ENCODE measurements around the gene YPEL5. TPM values are rescaled to one million over a fixed set of nuclear protein-coding genes. Genes with fewer than 3 reads are reported as not detected.
A peak's percentile ranks its signal among the peaks of the same experiment; 100 is the strongest.

The YPEL5 gene
- polyA plus RNA-seq, 3 donors: 231 to 254 (median 235) TPM

- Histone ChIP-seq H3K9me3 (replicated peaks in 1 of 2; ENCODE audit: control insufficient read depth in 1 of 2, insufficient read depth in 1 of 2, low read length in 2 of 2) (no peaks in the 10 kb centered on the region), H3K36me3 (replicated peaks in 1 of 2; ENCODE audit: control insufficient read depth in 1 of 2, insufficient read depth in 2 of 2, low read length in 2 of 2) (no peaks in the 10 kb centered on the region), H3K4me2 (replicated peaks; ENCODE audit: extremely low read depth, low read length, poor library complexity, severe bottlenecking) (no peak overlapping the region), H3K27me3 (ENCODE audit: control insufficient read depth in 2 of 2, insufficient read depth in 2 of 2, low read length in 2 of 2) (no peaks in the 10 kb centered on the region), H2AFZ (ENCODE audit: insufficient read depth, low read depth, low read length, poor library complexity, severe bottlenecking) (no peak overlapping the region), H3K4me3 (replicated peaks in 1 of 3; ENCODE audit: low read depth in 2 of 3, low read length in 3 of 3) (no peak overlapping the region), H3K79me2 (ENCODE audit: insufficient read depth, low read length) (no peaks in the 10 kb centered on the region), H3K9ac (ENCODE audit: insufficient read depth, low read length, poor library complexity, severe bottlenecking) (no peak overlapping the region), H3K27ac (ENCODE audit: low read depth in 1 of 2, low read length in 2 of 2) (no peak overlapping the region), H4K20me1 (ENCODE audit: insufficient read depth, low read length) (no peaks in the 10 kb centered on the region), H3K4me1 (ENCODE audit: control insufficient read depth in 1 of 2, insufficient read depth in 2 of 2, low read length in 2 of 2) (peaks cover 10 to 11% of the 10 kb centered on the region in 2 donors)
- Mint-ChIP-seq H3K4me1 (peaks cover 13% of the 10 kb centered on the region), H3K36me3 (no peaks in the 10 kb centered on the region), H3K9me3 (peaks cover 0 to 3% (median 0%) of the 10 kb centered on the region in 7 donors), H3K27ac (peak overlapping the region in 1 of 7 donors; percentile 9), H3K27me3 (ENCODE audit: low read depth in 3 of 3) (peaks cover 2 to 6% (median 2%) of the 10 kb centered on the region in 3 donors), H3K4me3 (no peak overlapping the region)
- no peak for TF ChIP-seq CTCF (IDR thresholded peaks at IDR 0.05)
- WGBS (ENCODE audit: insufficient coverage): 100% methylated on average over 2 of the region's 5 CpGs
- DNase-seq: no peak
- intact Hi-C loops (cut with micrococcal nuclease): no loop called here
Observed at GRCh38 chr2:30184035-30184434, 37.2 kb downstream of the YPEL5 start.

DNA sequence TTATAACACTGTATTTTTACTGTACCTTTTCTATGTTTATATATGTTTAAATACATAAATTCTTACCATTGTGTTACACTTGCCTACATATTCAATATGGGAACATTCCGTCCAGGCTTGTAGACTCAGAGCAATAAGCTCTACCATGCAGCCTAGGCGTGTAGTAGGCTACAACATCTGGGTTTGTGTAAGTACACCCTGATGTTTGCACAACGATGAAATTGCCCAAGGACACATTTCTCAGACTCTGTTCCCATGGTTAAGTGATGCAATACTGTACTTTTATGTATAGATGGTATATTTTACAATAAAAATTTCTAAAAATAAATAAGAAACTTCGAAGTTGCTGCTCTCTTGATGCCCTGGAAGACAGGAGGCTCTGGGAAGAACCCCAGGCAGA, 38.4 kb downstream of the YPEL5 start:
- no peak for TF ChIP-seq CTCF (IDR thresholded peaks at IDR 0.05)
- peaks cover 10 to 11% of the 10 kb centered on the region in 2 donors for H3K4me1 ChIP-seq (ENCODE audit: control insufficient read depth in 1 of 2, insufficient read depth in 2 of 2, low read length in 2 of 2)
- no peak overlapping the region for H3K4me3 Mint-ChIP-seq
- peaks cover 2 to 4% (median 2%) of the 10 kb centered on the region in 3 donors for H3K27me3 Mint-ChIP-seq (ENCODE audit: low read depth in 3 of 3)
- no peak overlapping the region for H2AFZ ChIP-seq (ENCODE audit: insufficient read depth, low read depth, low read length, poor library complexity, severe bottlenecking)
- H3K27ac ChIP-seq (ENCODE audit: low read depth in 1 of 2, low read length in 2 of 2): peak overlapping the region in 1 of 2 donors; percentile 27
- H3K79me2 ChIP-seq (ENCODE audit: insufficient read depth, low read length): no peaks in the 10 kb centered on the region
- peak; percentile 41 to 80 (median 55) for DNase-seq
- no CpG with 5 or more reads among the region's 4 CpGs for WGBS (ENCODE audit: insufficient coverage)
- H3K27ac Mint-ChIP-seq: peak overlapping the region in 3 of 7 donors; percentile 3 to 47 (median 43)
- no peaks in the 10 kb centered on the region for H3K27me3 ChIP-seq (ENCODE audit: control insufficient read depth in 2 of 2, insufficient read depth in 2 of 2, low read length in 2 of 2)
- no peaks in the 10 kb centered on the region for H3K36me3 ChIP-seq (replicated peaks in 1 of 2; ENCODE audit: control insufficient read depth in 1 of 2, insufficient read depth in 2 of 2, low read length in 2 of 2)
- peaks cover 2 to 10% (median 5%) of the 10 kb centered on the region in 7 donors for H3K9me3 Mint-ChIP-seq
- no peaks in the 10 kb centered on the region for H4K20me1 ChIP-seq (ENCODE audit: insufficient read depth, low read length)
- no peaks in the 10 kb centered on the region for H3K36me3 Mint-ChIP-seq
- H3K4me3 ChIP-seq (replicated peaks in 1 of 3; ENCODE audit: low read depth in 2 of 3, low read length in 3 of 3): no peak overlapping the region
- no peak overlapping the region for H3K4me2 ChIP-seq (replicated peaks; ENCODE audit: extremely low read depth, low read length, poor library complexity, severe bottlenecking)
- H3K4me1 Mint-ChIP-seq: peaks cover 13% of the 10 kb centered on the region
- peaks cover 0 to 6% of the 10 kb centered on the region in 2 donors for H3K9me3 ChIP-seq (replicated peaks in 1 of 2; ENCODE audit: control insufficient read depth in 1 of 2, insufficient read depth in 1 of 2, low read length in 2 of 2)
- no peak overlapping the region for H3K9ac ChIP-seq (ENCODE audit: insufficient read depth, low read length, poor library complexity, severe bottlenecking)
- intact Hi-C loops (cut with micrococcal nuclease): no loop called here

All from CD14-positive monocyte (primary cell).